ENCODE data around the gene DERL2.

DERL2 gene

DNA sequence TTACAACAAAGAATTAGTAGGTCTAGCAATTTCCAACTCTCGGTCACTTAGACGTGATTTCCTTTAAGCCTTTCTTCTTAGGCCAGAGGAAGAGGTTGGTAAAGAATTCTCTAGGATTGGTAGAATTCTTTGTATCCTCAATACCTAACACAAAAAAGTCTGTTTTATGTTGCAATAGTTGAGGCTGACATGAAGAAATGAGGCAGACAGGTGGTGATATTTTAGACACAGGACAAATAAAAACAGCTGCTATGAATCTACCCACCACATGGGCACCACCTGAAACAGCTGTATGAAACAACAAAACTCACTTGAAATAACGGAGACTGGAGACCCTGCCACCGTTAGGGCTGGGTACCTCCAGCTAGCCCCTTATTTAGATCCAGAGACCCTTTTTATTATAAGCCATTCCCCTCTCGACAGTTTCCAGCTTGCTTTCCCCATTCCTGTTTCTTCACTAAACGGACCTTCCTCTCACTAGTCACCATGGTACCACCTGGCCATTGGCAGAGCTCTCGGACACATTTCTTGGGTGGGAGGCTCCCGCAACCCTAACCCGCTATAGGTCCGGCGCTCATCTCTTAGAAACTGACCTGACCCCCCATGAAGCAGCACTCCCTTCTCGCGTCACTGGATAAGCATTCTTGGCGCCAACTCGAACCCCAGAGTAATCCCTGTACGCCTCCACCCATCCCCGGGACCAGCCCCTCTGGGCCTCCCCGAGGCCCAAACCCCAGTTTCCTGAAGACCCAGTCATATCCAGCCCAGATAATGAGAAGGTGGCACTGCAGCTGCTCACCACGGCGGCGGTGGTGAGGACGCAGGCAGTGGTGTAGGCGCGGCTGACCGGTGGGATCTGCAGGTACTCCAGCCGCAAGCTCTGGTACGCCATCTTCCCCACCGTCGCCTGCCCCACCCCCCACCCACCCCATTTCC lies at the start of gene DERL2:
Gene DERL2, minus strand, starts transcription at position 909 of the 936 bp plus-strand sequence. Its CDS starts 17 bp downstream, at position 892.
- DNase-seq = no peak

DNA sequence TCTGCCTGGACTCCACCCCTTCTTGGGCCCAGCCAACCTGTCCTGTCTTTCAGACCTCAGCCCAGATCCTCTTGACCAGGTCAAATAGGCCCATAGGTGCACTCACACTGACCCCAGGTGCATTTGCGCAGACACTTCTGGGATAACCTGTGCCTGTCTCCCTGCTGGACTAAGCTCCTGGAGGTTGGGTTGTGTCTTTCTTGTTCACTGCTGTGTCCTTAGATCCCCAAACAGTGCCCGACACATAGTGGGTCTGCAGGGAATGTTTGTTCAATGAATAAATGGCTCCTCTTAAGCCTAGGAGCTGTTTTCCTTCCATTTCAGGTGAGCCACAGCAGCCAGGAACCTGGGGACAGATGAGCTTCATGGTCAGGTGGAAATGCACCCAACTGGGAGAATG lies 49.5 kb upstream of the DERL2 start:
- DNase-seq = no peak

DNA sequence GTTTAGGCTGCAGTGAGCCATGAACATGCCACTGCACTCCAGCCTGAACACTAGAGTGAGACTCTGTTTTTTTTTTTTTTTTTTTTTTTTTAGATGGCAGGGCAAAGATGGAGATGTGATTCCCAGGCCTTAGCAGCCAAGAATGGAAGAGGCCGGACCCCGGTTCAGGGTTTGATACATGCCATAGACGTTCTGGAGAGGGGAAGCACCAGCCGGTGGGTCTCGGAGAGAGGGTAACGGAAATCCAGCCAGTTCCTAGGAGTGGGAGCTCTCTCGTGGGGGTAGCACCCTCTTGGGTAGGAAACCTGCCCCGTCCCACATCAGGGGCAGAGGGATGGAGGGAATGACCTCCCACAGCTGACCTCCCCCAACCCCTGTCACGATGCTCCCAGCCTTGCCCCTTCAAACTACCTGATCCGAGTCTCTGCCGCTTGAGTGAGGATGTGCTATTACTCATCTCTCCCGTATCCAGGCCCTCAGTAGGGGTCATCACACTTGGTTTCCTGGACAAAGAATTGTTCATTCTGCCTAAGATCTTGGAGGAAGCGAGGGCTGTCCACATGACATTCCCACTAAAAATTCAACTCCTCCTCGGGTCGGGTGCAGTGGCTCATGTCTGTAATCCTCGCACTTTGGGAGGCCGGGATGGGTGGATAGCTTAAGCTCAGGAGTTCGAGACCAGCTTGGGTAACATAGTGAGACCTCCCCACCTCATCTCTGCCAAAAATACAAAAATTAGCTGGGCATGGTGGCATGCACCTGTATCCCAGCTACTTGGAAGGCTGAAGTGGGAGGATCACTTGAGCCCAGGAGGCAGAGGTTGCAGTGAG lies 47.7 kb upstream of the DERL2 start:
- DNase-seq = no peak

DNA sequence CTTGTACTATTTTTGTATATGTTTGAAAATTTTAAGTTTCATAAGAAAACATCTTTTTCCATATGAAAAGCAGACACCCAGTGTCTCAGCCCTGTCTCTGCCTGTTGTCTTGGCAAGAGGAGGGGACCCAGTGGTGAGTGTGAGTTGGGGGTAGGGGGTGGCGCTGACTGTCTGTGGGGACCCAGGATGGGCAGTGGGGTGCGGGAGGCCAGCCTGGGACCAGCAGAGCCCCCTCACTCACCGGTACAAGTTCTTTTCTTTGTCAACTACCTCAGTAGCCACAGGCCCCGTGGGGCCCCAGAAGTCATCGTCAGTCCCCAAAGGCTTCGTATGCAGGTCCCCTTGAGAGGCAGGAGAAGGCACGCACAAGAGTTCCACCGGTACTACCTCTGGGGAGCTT lies 46.6 kb upstream of the DERL2 start:
- no peak for DNase-seq

DNA sequence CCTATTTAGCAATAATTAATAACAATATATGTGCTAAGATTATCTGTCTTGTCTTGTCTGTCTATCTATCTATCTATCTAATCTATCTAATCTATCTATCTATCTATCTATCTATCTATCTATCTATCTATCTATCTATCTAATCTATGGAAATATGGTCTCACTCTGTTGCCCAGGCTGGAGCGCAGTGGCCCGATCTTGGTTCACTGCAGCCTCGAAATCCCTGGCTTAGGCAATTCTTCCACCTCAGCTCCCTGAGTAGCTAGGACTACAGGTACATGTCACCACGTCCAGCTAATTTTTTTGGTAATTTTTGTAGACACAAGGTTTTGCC lies 45.1 kb upstream of the DERL2 start:
- DNase-seq = no peak

DNA sequence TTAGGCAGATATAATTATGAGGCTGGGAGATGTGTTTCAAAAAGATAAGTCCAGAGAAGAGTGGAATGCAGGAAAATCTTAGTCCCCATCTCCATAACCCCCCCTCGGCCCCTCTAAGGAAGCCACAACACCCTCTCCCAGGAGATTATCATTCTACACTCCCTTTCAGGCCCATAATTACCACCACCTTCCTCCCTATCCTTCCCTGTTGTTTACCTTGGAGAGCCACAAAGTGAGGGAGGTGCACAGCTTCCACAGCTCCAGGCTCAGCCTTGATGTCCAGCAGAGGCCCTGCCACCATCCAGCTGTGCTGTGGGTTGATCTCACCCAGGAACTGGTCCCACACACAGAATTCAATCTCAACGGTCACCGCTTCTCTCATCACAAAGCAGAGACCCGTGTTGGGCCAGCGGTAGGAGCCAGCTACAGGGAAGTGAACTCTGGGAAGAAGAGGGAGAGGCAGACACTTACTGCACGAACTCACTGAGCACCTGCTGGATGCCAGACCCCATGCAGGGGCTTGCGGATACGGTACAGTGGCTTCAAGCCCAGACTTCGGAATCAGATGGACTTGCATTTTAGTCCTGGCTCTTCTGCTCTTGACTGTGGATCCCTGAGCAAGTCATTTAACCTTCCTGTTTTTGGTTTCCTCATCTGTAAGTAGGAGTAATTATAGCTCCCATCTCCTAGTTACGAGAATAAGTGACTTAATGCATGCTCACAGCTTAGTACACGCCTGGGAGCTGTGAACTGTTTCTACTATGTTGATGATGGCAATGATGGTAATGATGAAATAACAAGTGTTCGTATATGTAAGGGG lies 44.5 kb upstream of the DERL2 start:
- no peak for DNase-seq

DNA sequence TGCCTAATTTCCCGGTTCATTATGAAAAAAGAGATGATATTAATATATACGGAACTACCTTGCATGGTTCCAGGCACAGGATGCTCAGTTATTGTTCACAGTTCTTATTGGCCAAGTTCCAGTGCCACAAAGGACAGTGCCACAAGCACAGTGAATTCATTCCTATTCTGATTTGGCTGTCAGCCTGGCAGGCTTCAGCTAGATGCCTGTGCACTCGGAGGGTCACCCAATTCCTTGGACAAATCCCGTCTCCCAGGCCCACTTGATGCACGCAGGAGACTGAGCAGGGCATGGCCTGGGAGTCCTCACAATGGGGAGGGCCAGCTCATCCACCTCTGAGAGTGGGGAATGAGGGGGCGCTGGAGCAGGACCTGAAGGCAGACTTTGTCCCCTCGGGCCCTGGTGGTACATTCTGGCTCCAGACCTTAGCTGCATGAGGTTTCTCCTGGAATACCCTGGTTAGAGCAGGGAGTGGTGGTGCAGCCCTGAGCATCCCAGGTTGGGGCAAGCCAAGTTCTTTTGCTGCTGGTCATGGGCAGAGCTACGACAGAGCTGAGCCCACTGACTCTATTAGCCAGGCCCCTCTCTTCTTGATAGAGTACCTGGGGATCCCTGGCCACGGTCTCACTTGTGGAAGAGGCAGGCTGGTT lies 41.7 kb upstream of the DERL2 start:
- DNase-seq = no peak

DNA sequence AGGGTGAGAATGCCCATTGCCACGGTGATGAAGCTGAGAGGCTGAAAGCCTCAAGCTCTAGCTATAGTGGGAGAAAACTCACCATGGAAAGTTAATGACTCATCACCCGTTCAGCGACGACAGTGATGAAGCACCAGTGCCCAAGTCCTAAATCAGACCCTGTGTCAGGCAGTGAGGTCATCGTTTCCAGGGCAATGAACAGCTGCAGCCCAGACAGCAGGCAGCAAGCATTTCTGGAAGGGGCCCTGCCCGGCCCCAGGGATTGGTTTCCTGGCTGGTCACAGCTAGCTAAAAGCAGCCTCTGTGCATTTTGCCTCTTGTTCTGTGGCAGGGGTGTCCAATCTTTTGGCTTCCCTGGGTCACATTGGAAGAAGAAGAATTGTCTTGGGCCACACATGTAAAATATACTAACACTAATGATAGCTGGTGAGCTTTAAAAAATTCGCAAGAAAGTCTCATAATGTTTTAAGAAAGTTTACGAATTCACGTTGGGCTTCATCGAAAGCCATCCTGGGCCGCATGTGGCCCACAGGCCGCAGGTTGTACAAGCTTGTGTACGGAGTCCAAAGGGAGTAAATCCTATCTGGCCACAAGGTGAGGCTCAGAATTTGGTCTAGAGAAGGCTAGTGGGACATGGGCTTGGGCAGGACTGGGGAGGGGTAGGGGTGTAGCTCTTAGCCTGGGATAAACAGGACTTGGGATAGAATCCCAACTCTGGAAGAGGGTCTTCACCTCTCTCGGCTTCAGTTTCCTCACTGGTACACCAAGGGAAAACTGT lies 41.0 kb upstream of the DERL2 start:
- DNase-seq = no peak

DNA sequence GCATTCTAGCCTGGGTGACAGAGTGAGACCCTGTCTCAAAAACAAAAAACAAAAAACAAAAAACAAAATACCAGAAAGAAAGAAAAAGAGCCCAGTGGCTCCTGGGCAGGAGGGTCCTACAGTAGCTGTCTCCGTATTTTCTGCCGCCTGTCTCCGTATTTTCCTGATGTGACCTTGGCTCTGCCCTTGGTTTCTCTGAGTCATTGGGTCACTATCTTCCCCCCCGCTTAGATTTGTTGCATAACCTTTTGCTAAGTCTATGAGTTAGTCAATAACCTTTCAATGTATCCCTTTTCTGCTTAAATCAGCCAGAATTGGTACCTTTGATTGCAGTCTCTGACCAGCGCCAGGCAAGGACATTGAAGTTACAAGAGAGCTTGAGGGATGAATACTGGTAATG lies 37.3 kb upstream of the DERL2 start:
- no peak for DNase-seq

DNA sequence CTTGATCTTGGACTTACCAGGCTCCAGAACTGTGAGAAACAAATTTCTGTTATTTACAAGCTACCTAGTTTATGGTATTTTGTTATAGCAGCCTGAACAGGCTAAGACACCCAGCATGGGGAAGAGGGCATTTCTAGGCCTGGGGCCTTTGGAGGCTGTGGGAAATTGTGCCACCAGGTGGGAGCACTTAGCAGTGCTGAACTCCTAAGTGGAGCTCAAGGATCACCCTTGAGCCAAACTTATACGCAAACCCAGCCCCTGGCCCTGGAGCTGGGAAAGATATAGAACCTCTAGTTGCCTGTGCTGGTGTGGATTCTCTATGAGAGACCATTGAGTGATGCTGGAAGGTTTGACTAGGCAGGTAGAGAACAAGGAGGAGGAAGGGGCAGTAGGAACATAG lies 36.5 kb upstream of the DERL2 start:
- DNase-seq = no peak

DNA sequence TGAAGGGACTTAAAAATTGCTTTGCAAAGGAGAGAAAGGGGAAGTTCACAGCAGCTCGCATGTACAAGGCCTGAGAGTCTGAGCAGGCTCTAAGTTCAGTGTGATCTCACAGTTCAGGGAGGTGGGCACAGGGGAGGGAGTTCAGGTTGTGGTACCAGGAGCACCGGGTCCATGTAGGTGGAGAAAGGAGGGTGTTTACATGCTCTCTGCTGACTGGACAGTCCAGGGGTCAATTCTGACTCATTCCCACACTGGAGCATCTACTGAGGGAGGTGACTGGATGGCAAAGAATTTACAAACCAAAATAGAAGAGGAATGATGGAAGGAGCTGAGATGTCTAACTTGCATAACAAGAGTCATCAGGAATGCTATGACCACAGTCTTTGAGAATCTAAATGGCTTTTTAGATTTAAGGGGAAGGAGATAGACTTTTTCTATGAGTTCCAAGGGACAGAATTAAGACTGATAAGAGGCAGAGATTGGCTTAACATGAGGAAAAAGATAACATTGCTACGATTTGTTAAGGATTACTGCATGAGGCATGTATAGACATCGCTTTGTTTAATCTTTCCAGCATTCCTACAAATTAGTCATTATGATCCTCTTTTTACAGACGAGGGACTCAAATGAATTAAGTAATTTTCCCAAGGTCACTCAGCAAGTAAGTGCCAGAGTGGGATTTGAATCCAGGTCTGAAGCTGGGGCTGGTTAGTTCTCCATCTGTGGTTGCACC lies 30.2 kb upstream of the DERL2 start:
- DNase-seq = no peak

DNA sequence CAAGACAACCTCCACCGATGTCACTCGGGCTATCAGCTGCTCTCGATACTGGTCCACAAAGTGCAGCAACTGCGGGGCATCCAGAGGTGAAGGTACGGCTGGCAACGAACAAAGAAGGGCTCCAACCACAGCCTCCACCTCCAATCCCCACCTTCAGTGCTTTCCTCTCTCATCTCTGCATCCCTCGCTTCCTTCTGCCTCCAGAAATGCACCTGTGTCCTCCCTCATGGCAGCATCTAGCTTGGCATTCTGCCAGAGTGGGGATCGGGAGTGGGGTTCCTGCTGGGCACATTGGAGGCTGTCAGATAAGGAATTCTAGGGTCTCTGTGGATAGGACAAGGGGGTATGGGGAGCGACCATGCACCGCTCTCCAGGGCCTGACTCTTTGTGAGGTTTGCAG lies 29.0 kb upstream of the DERL2 start:
- DNase-seq = no peak

DNA sequence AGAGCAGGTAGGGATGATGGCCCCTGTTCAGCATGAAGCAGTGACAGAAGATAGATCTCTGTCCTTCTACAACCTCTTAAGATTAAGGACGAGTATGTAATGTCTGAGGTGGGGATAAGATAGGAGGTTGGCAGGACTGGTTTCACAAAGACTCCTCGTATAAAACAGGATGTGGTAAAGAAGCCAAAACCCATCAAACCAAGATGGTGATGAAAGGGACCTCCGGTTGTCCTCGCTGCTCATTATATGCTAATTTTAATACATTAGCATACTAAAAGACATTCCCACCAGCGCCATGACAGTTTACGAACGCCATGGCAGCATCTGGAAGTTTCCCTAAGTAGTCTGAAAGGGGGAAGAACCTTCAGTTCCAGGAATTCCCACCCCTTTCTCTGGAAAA lies 27.6 kb upstream of the DERL2 start:
- DNase-seq = no peak

DNA sequence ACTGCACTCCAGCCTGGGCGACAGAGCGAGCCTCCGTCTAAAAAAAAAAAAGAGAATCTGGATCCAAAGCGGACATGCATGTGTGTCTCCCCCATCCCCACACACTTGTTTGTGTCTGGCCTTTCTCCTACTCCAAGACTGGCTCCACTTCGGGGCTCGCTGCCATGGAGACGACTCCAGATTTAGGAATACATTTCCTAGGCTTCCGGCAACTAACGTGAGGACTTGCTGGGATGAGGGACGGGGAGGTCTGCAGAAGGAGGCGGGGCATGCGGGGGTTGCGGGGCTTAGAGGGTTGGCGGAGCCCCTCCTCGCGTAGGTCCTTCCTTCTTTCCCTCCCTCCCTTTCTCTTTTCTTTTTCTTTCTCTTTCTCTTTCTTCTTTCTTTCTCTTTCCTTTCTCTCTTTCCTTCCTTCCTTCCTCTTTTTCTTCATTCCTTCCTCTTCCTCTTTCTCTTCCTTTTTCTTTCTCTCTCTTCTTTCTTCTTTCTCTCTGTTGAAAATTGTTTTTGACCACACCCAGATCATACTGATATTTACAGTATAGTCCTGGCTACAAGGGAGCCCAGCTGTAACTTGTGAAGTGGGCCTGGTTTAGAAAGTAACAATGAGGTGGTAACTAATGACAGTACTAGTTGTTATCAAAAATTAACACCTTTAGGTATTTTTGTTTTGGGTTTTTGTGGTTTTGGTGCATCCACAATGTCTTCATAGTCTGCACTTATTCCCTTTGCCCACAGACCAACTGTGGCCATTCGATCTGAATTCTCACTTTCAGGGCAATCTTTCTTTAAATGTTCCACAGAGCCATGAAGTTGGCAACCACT lies 25.6 kb upstream of the DERL2 start:
- no peak for DNase-seq

DNA sequence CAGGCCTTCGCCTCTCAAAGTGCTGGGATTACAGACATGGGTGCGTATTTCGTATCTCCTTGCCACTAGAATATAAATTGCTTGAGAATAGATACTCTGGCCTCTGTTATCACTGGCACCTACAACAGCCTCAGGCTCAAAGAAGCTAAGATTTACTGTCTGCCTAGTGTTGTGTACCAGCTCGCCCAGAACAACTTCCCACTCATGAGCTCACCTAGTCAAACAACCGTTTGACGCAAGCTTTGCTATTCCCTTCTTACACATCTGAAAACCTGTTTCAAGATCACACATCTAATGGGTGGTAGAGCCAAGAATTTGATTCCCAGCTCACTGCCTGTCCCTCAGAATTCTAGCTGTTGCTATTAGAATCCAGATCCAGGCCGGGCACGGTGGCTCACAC lies 24.8 kb upstream of the DERL2 start:
- no peak for DNase-seq

DNA sequence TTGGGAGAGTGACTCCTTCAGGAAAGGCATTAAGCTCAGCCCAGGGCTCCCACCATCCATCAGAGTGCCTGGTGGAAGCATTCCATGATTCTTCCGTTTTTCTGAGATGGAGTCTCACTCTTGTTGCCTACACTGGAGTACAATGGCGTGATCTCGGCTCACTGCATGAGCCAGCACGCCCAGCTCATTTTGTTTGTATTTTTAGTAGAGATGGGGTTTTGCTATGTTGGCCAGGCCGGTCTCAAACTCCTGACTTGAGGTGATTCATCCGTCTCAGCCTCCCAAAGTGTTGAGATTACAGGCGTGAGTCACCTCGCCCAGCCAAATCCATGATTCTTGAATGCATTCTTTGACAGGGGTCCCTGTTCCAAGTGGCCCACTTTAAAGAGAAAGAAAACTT lies 23.5 kb upstream of the DERL2 start:
- DNase-seq = no peak

DNA sequence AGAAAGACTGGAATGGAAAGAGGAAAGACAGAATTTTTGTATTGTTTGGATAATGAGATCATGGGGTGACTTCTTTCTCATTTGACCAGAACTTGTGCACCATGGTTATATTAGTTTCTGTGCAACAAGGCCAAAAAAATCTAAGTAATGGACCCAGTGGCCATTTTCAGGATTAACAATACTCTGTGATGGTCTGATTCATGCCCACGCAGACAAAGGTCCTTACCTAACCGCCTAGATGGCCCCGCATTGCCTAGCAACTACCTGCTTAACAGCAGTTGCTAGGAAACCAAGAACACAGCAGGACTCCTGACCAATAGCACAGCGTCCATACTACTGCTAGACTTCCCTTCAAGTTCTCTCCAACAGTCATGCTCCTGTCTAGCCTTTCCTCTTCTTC lies 22.8 kb upstream of the DERL2 start:
- no peak for DNase-seq

DNA sequence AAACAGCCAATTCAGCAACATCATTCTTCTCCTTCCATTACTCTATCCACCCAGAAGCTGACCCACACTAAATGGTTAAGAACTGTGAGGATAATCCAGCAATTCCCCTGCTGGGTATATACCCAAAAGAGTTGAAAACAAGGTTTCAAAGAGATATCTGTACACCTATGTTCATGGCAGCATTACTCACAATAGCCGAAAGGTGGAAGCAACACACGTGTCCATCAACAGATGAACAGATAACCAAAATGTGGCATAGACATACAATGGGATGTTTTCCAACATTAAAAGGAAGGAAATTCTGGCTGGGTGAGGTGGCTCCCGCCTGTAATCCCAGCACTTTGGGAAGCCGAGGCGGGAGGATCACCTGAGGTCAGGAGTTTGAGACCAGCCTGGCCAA lies 20.3 kb upstream of the DERL2 start:
- no peak for DNase-seq

DNA sequence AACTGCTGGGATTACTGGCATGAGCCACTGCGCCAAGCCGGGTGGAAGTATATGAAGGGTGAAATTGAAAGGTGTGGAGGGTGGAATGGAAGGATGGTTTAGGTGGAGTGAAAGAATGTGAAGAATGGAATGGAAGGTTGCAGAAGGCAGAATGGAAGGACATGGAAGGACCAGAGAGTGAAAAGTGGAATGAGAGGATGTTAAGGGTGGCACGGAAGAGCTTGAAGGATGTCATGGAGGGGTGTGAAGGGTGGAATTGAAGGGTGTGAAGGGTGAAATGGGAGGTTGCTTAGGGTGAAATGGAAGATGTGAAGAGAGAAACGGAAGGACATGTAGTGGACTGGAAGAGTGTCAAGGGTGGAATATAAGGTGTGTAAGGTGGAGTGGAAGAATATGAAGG lies 16.6 kb upstream of the DERL2 start:
- no peak for DNase-seq

DNA sequence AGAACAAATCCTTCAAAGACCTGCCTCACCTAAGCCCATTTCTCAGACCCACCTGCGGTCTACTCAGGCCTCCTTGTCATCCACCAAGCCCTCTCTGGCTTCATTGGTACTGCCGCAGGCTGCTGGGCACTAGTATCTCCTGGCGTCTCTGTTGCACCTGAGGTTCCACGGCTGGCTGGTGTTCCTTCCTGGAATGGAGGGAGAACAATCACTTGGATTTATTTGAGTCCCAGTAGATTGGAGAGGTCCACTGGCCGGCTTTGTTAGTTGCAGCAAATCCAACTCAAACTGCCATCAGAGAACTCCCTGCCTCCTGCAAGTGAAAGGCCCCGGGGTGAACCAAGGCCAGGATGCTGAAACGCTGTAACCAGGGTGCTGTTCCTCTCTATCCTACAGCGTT lies 15.7 kb upstream of the DERL2 start:
- no peak for DNase-seq

Measured in cerebellar nuclear complex (tissue), 1 donor.